Naive B cell (primary cell): ENCODE measurements around the gene GIPC1. TPM values are rescaled to one million over a fixed set of nuclear protein-coding genes. Genes with fewer than 3 reads are reported as not detected.

Experiments used
- ATAC-seq, 2 donors: fragments of 150-1000 bp; cut with Tn5 transposase; 2 replicates each; pipeline ENCODE4 v1.10.0; 2021; ENCODE audit warnings: low read depth in 2 of 2, mild to moderate bottlenecking in 2 of 2, moderate library complexity in 2 of 2
- DNase-seq: peaks from one replicate; pipeline ENCODE4 v3.0.0; 2022
- H3K27ac Mint-ChIP-seq, 6 donors: one replicate each; pipeline ENCODE4 v1.8.0; 2020 to 2022; ENCODE audit warnings: mild to moderate bottlenecking in 6 of 6, mixed read lengths in 6 of 6, moderate library complexity in 5 of 6, inconsistent platforms in 2 of 6
- H3K27me3 Mint-ChIP-seq, 3 donors: one replicate each; pipeline ENCODE4 v1.8.0; 2021 to 2022; ENCODE audit warnings: mixed read lengths in 3 of 3, mild to moderate bottlenecking in 1 of 3
- H3K36me3 Mint-ChIP-seq, 2 donors: one replicate each; pipeline ENCODE4 v1.8.0; 2020 to 2022; ENCODE audit warnings: mixed read lengths in 2 of 2, inconsistent platforms in 1 of 2, mild to moderate bottlenecking in 1 of 2
- H3K4me1 Mint-ChIP-seq, 3 donors: one replicate each; pipeline ENCODE4 v1.8.0; 2020 to 2022; ENCODE audit warnings: mixed read lengths in 3 of 3, inconsistent platforms in 1 of 3, mild to moderate bottlenecking in 1 of 3, moderate library complexity in 1 of 3
- H3K4me3 Mint-ChIP-seq, 8 donors: one replicate each; pipeline ENCODE4 v1.8.0; 2020 to 2022; ENCODE audit warnings: mild to moderate bottlenecking in 8 of 8, mixed read lengths in 8 of 8, moderate library complexity in 8 of 8, inconsistent platforms in 2 of 8
- H3K9me3 Mint-ChIP-seq, 7 donors: one replicate each; pipeline ENCODE4 v1.8.0; 2020 to 2022; ENCODE audit warnings: mixed read lengths in 7 of 7, mild to moderate bottlenecking in 5 of 7, inconsistent platforms in 2 of 7, moderate library complexity in 1 of 7
- polyA plus RNA-seq, 6 donors: library from polyadenylated mRNA; unstranded; fragments of 300-500 nt; fragmentation: Illumina TruSeq; gene quantifications; one replicate each; pipeline ENCODE4 v1.2.3, GENCODE V29; 2021; ENCODE audit warnings: low read depth in 6 of 6

Gene GIPC1
- polyA plus RNA-seq, 6 donors from 2014 or later: 6.9 to 10.3 (median 7.5) TPM

DNA sequence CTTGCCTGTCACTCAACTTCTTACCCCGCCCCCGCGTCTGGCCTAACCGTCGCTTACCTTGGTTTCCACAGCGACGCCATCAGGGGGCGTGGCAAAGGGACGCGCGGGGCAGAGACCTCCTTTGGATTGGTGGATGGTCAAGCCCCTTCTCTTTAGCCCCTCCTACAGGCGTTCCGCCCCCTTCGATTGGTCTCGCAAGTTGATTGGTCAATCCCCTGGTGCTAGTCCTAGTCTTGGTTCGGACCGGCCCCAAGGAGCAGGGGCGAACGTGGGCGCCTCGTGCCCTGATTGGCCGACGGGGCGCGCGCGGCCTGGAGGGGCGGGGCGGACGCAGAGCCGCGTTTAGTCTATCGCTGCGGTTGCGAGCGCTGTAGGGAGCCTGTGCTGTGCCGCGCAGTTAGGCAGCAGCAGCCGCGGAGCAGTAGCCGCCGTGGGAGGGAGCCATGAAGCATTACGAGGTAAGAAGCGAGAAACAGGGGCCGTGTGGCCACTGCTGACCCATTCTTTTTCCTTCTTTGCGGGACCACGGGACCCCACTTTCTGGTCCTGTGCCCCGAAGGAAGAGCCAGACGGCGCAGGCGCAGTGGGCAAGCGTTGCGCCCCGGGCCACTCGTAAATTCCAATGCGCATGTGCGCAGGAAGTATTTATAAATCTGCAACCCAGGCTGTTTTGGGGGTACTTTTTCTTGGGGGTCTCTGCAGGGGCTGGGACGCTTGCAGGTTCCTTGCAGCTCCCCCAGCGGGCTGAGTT, 33.5 kb upstream of the GIPC1 start, which contains the start of gene TECR:
TSS of gene TECR (plus strand) at position 341 of the 751 bp plus-strand sequence. CDS start at position 444, 103 bp downstream.
- DNase-seq: peak; percentile 100
- Mint-ChIP-seq H3K36me3 (no peaks in the 10 kb centered on the region), H3K27ac (peak within 1 kb of the TSS; percentile 96 to 100 (median 98)), H3K4me3 (peak within 1 kb of the TSS; percentile 90 to 99 (median 97)), H3K4me1 (peaks cover 14 to 54% (median 27%) of the 10 kb centered on the region in 3 donors), H3K9me3 (no peaks in the 10 kb centered on the region), H3K27me3 (no peaks in the 10 kb centered on the region)
- ATAC-seq: peak; percentile 89 to 92

DNA sequence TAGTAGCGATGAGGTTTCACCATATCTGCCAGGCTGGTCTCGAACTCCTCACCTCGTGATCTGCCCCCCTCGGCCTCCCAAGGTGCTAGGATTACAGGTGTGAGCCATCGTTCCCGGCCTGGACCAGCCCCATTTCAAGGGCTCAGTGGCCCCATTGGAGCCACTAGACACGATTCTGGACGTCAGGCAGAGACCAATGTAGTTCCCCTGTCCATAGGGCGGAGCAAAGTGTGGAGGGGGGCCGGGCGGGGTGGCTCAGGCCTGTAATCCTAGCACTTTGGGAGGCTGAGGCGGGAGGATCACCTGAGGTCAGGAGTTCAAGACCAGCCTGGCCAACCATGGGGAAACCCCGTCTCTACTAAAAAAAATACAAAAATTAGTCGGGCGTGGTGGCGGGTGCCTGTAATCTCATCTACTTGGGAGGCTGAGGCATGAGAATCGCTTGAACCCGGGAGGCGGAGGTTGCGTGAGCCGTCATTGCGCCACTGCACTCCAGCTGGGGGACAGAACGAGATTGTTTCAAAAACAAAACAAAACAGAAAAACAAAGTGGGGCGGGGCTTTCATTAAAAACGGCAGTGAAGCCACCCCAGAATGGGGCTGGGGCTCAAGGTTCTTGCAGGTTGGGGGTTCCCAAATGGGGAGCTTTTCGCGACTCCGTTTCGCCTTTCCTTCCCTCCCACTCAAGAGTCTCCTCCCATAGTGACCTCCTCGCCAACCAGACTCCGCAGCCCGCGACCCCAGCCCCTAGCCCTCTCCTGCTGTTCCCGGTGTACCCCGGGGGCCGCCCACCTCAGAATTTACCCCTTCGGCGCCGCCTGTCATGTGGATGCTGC, 32.7 kb upstream of the GIPC1 start:
- H3K9me3 Mint-ChIP-seq: no peaks in the 10 kb centered on the region
- H3K4me3 Mint-ChIP-seq: peak overlapping the region; percentile 90 to 99 (median 97)
- H3K27me3 Mint-ChIP-seq: no peaks in the 10 kb centered on the region
- peak; percentile 7 to 21 for ATAC-seq
- no peak for DNase-seq
- no peaks in the 10 kb centered on the region for H3K36me3 Mint-ChIP-seq
- peaks cover 14 to 59% (median 27%) of the 10 kb centered on the region in 3 donors for H3K4me1 Mint-ChIP-seq
- peak overlapping the region; percentile 96 to 100 (median 98) for H3K27ac Mint-ChIP-seq

DNA sequence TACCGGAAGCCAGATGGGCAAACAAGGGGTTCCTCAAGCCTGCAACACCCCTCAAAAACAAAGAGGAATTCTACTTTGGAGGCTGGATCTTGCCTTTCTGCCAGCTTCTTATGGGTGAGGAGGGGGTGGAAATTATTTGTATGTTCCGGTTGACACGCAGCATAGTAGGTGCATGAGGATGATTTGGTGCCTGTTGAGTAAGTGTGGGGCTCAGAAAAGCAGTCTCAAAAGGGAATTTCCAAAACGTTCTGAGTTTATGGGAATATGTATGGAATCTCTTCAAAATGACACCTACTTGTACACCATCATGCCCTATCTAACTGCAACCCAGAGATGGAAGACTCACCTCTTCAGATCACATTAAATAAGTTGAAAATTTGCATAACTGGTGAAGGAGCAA, 30.5 kb upstream of the GIPC1 start:
- Mint-ChIP-seq H3K9me3 (peaks cover 0 to 2% (median 0%) of the 10 kb centered on the region in 7 donors), H3K4me1 (peaks cover 26 to 60% (median 45%) of the 10 kb centered on the region in 3 donors), H3K27me3 (no peaks in the 10 kb centered on the region), H3K36me3 (no peaks in the 10 kb centered on the region), H3K4me3 (peak overlapping the region in 2 of 8 donors; percentile 32 to 91), H3K27ac (peak overlapping the region in 3 of 6 donors; percentile 29 to 58 (median 49))
- DNase-seq (no peak), ATAC-seq (no peak)

DNA sequence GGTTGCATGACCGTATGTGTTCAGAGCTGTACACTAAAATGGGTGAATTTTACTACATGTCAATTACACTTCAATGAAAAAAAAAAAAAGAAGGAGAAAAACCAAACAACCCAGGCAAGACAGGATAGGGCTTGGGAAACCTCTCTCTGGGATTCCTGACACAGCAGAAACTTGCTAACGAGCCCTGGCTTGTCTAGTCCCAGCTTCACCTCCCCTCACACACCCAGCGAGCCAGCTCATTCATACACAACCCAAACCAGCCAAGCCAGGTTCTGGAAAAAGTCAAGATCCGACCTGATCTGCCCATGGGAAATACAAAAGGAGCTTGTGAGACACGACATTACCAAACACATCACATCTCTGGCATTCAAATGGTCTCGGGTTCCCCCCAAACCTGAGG, 29.8 kb upstream of the GIPC1 start:
- ATAC-seq: no peak
- Mint-ChIP-seq H3K9me3 (peaks cover 0 to 2% (median 0%) of the 10 kb centered on the region in 7 donors), H3K27ac (peak overlapping the region in 1 of 6 donors; percentile 57), H3K4me3 (peak overlapping the region in 2 of 8 donors; percentile 56 to 91), H3K27me3 (no peaks in the 10 kb centered on the region), H3K36me3 (no peaks in the 10 kb centered on the region), H3K4me1 (peaks cover 24 to 53% (median 39%) of the 10 kb centered on the region in 3 donors)
- no peak for DNase-seq

DNA sequence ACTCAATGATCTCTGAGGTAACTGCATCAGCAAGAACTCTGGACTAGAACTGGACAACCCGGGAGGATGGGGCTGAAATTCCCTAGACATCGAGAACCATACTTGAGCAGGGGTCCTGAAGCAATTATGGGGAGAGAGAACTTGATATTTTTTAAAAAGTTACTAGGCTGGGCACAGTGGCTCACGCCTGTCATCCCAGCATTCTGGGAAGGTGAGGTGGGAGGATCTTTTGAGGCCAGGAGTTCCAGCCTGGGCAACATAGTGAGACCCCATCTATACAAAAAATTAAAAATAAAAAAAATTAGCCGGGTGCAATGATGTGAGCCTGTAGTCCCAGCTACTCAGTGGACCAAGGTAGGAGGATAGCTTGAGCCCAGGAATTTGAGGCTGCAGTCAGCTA, 24.6 kb upstream of the GIPC1 start:
- Mint-ChIP-seq H3K4me3 (peak overlapping the region in 2 of 8 donors; percentile 9 to 22), H3K36me3 (peaks cover 5 to 9% of the 10 kb centered on the region in 2 donors), H3K4me1 (peaks cover 35 to 65% (median 50%) of the 10 kb centered on the region in 3 donors), H3K27ac (peak overlapping the region in 2 of 6 donors; percentile 60 to 99), H3K27me3 (no peaks in the 10 kb centered on the region), H3K9me3 (peaks cover 0 to 5% (median 0%) of the 10 kb centered on the region in 7 donors)
- DNase-seq: no peak
- no peak for ATAC-seq

DNA sequence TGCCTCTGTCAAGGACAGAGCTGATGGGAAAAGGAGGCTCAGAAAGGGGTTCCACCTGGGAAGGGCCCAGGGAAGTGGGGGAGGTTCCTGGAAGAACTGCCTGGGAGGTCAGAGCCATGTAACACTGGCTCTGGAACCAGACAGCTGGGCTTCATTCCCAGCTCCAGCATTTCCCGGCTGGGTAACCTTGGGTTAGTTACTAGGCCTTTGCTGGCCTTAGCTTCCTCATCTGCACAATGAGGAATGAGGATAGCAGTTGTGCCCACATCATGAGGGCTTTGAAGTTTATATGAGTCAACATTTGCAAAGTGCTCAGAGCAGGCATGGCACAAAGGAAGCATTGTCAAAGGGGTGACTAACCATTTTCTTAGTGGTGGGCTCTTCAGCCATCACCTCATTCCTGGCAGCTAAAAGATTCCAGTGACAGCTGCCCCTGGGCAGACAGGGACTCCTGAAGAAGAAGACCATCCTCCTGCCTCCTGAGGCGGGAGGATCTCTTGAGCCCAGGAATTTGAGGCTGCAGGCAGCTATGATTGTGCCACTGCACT, 24.0 kb upstream of the GIPC1 start:
- peaks cover 10 to 15% of the 10 kb centered on the region in 2 donors for H3K36me3 Mint-ChIP-seq
- peak overlapping the region; percentile 58 to 99 (median 94) for H3K27ac Mint-ChIP-seq
- DNase-seq (no peak), ATAC-seq (no peak)
- peak overlapping the region; percentile 43 to 96 (median 83) for H3K4me3 Mint-ChIP-seq
- H3K27me3 Mint-ChIP-seq: no peaks in the 10 kb centered on the region
- peaks cover 40 to 70% (median 56%) of the 10 kb centered on the region in 3 donors for H3K4me1 Mint-ChIP-seq
- H3K9me3 Mint-ChIP-seq: peaks cover 0 to 5% (median 0%) of the 10 kb centered on the region in 7 donors

DNA sequence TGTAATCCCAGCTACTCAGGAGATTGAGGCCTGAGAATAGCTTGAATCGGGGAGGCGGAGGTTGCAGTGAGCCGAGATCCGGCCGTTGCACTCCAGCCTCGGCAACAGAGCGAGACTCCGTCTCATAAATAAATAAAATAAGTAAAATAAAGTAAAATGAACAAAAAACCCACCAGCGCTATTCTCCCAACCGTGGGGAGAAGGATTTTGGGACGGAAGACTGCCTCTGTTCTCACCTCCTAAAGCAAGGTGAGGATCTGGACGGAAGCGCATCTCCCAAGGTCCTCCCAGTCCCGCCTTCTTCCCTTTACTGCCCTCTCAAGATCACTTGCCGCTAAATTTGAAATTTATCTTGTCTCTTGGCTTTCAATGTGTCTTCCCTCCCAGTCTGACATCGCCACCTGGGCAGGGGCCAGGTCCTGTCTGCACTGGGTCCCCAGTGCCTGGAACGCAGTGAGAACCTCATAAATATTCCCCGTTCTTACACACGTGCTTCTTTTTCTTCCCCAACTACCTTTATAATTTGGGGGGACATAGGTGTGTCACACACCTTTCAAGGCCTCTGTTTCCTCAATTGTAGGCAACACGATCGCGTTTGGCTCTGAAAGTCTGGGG, 23.4 kb upstream of the GIPC1 start:
- ATAC-seq: no peak
- Mint-ChIP-seq H3K27ac (peak overlapping the region; percentile 92 to 99 (median 97)), H3K27me3 (no peaks in the 10 kb centered on the region), H3K9me3 (peaks cover 0 to 5% (median 0%) of the 10 kb centered on the region in 7 donors), H3K4me3 (peak overlapping the region; percentile 81 to 96 (median 91)), H3K36me3 (peaks cover 14 to 20% of the 10 kb centered on the region in 2 donors), H3K4me1 (peaks cover 46 to 74% (median 62%) of the 10 kb centered on the region in 3 donors)
- no peak for DNase-seq

DNA sequence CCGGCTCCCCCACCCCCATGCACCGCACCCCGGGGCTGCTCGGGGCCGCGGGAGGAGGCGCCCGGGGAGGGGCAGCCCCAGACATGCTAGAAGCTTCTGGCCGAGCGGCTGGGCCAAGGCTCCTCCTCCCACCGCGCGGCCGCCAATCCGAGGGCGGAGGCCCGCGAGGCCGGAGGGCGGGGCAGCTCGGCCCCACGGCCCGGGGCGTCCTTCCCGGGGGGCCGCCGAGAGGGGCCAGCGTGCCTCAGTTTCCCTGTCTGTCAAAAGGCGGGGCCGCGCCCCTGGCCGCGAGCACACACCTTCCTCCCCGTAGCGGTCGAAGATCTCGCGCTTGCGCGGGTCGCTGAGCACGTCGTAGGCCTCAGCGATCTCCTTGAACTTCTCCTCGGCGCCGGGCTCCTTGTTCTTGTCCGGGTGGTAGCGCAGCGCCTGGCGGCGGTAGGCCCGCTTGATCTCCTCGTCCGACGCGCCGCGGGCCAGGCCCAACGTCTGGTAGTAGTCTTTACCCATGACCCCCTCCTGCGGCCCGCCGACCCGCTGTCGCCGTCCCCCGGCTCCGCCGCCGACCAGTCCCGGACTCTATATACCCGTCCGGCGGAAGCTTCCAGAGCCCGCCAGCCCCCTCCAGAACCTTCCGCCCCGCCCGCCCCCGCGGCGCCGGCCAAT, 22.0 kb upstream of the GIPC1 start, which contains the start of gene DNAJB1:
TSS of gene DNAJB1 (minus strand) at position 558 of the 666 bp plus-strand sequence. CDS start at position 510, 48 bp downstream.
- H3K27ac Mint-ChIP-seq: peak within 1 kb of the TSS; percentile 92 to 99 (median 98)
- DNase-seq: peak; percentile 75
- H3K36me3 Mint-ChIP-seq: peaks cover 14 to 20% of the 10 kb centered on the region in 2 donors
- peaks cover 0 to 5% (median 0%) of the 10 kb centered on the region in 7 donors for H3K9me3 Mint-ChIP-seq
- peaks cover 43 to 71% (median 63%) of the 10 kb centered on the region in 3 donors for H3K4me1 Mint-ChIP-seq
- H3K4me3 Mint-ChIP-seq: peak within 1 kb of the TSS; percentile 90 to 98 (median 94)
- no peaks in the 10 kb centered on the region for H3K27me3 Mint-ChIP-seq
- peak; percentile 70 to 71 for ATAC-seq

DNA sequence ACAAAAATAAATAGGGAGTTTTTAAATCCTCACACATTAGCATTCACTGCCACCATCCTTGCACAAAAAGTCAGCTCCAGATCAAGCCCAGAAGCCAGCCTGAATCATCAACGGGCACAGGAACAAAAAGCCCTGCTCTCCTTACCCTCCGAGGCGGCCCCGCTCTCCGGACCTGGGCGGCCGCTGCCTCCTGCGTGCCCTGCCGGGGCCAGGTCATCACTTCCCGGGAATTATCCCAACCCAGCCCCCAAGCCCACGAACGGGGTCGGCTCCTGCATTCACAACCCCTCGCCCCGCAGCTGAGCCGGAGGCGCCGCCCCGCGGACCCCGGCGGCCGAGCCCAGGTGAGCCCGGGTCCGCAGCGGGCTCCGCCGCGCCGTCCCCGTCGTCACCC, 21.5 kb upstream of the GIPC1 start:
- peaks cover 14 to 20% of the 10 kb centered on the region in 2 donors for H3K36me3 Mint-ChIP-seq
- H3K4me3 Mint-ChIP-seq: peak overlapping the region; percentile 85 to 98 (median 94)

DNA sequence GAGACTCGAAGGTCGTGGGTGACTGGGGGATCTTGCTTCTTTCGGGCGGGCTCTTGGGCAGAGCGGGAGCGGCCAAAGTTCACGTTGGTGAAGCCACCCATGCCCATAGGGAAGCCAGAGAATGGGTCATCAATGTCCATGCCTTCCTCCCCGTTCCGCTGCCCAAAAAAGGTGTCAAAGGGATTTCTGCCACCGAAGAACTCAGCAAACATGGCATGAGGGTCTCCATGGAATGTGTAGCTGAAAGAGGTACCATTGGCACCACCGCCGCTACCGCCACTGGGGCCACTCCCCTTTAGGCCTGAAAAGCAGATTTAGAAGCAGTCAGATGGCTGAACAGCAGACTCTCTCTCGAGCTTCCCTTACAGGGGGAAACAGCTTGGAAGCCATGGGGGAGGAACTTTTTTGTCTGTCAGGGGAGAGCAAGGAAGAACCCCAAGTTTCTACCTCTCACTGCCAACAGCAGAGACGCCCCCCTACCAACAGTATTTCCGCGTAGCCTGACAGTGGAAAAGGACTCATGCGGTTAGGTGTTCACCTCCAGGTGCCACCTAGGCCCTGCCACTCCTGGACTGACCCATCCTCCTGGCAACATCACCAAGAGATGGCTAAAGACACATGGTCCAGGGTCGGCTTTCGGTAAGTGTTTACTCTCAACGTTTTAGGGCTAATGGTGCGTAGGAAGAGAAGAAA, 21.0 kb upstream of the GIPC1 start:
- DNase-seq: no peak
- Mint-ChIP-seq H3K9me3 (peaks cover 0 to 2% (median 0%) of the 10 kb centered on the region in 7 donors), H3K27ac (peak overlapping the region in 5 of 6 donors; percentile 81 to 93 (median 86)), H3K4me1 (peaks cover 34 to 60% (median 52%) of the 10 kb centered on the region in 3 donors), H3K27me3 (no peaks in the 10 kb centered on the region), H3K36me3 (peaks cover 14 to 20% of the 10 kb centered on the region in 2 donors), H3K4me3 (peak overlapping the region; percentile 85 to 97 (median 92))
- no peak for ATAC-seq

More for the DNA sequence above, 21.5 kb upstream of the GIPC1 start:
- peaks cover 0 to 2% (median 0%) of the 10 kb centered on the region in 7 donors for H3K9me3 Mint-ChIP-seq
- no peaks in the 10 kb centered on the region for H3K27me3 Mint-ChIP-seq
- DNase-seq (no peak), ATAC-seq (no peak)
- H3K4me1 Mint-ChIP-seq: peaks cover 37 to 65% (median 58%) of the 10 kb centered on the region in 3 donors
- peak overlapping the region in 5 of 6 donors; percentile 81 to 93 (median 86) for H3K27ac Mint-ChIP-seq

DNA sequence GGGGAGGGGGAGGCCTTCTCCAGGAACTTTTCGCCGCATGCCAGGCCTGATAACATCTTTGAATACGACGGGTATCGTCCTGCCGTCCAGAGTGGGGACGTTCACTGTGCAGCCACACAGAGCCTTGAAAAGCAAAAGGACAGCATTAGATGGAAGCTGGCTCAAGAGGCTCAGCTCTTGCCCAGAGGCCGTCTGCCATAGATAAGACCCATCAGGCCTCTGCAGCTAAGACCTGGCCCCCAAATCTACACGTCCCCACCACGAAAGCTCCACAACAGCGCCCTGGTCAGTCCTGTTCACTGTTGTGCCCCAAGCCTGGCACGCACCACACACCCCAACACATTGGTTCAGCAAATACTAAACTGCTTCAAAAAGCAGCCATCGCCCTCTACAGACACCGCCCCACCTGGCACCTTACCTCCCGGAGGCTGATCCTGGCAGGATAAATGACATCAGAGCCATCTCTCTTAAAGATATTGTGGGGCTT, 20.2 kb upstream of the GIPC1 start:
- Mint-ChIP-seq H3K36me3 (peaks cover 14 to 20% of the 10 kb centered on the region in 2 donors), H3K4me3 (peak overlapping the region; percentile 47 to 97 (median 90)), H3K9me3 (peaks cover 0 to 2% (median 0%) of the 10 kb centered on the region in 7 donors), H3K4me1 (peaks cover 34 to 57% (median 46%) of the 10 kb centered on the region in 3 donors), H3K27me3 (no peaks in the 10 kb centered on the region), H3K27ac (peak overlapping the region in 3 of 6 donors; percentile 63 to 77 (median 72))
- DNase-seq: no peak
- no peak for ATAC-seq
